ENCODE results near the gene NLE1.
"Not testable (repeated sequence)": the region's sequence is repeated elsewhere in the genome, so short reads cannot be mapped to it uniquely, and the experiment has no call there.

Gene NLE1

GRCh38 chr17:35152421-35153140 lies 10.5 kb upstream of the NLE1 start:
- FAIRE-seq, result no peak
- DNase-seq (ENCODE audit: insufficient read length, low spot score), result no peak
- TF ChIP-seq POU2F2 (IDR thresholded peaks at IDR 0.05; ENCODE audit: low read depth, low read length), result no peak
- TF ChIP-seq POLR2AphosphoS5 (IDR thresholded peaks at IDR 0.05; ENCODE audit: low read depth, low read length), result no peak
- TF ChIP-seq SPI1 (IDR thresholded peaks at IDR 0.05; ENCODE audit: low read depth, low read length), result no peak
- TF ChIP-seq PAX5 (IDR thresholded peaks at IDR 0.05; ENCODE audit: insufficient read depth, low read length, severe bottlenecking), result no peak
- no peak for TF ChIP-seq TAF1 (IDR thresholded peaks at IDR 0.05; ENCODE audit: low read depth, low read length)

DNA sequence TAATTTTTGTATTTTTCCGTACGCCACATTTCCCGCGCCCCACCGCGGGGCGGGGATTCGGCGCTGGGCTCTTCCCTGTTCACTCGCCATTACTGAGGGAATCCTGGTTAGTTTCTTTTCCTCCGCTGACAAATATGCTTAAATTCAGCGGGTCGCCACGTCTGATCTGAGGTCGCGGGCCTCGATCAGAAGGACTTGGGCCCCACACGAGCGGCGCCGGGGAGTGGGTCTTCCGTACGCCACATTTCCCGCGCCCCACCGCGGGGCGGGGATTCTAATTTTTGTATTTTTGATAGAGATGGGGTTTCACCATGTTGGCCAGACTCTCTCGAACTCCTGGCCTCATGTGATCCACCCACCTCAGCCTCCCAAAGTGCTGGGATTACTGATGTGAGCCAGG lies 9.0 kb upstream of the NLE1 start:
- FAIRE-seq; DNase-seq (ENCODE audit: insufficient read length, low spot score): not testable (repeated sequence)

GRCh38 chr17:35149941-35150340 lies 7.8 kb upstream of the NLE1 start:
- DNase-seq (ENCODE audit: insufficient read length, low spot score) (no peak), FAIRE-seq (no peak)
- TF ChIP-seq POLR2AphosphoS5 (IDR thresholded peaks at IDR 0.05; ENCODE audit: low read depth, low read length), result no peak
- TF ChIP-seq PAX5 (IDR thresholded peaks at IDR 0.05; ENCODE audit: insufficient read depth, low read length, severe bottlenecking), result no peak
- no peak for TF ChIP-seq SPI1 (IDR thresholded peaks at IDR 0.05; ENCODE audit: low read depth, low read length)
- no peak for TF ChIP-seq POLR2A (IDR thresholded peaks at IDR 0.05; ENCODE audit: low read depth, low read length)
- no peak for TF ChIP-seq POU2F2 (IDR thresholded peaks at IDR 0.05; ENCODE audit: low read depth, low read length)
- TF ChIP-seq TAF1 (IDR thresholded peaks at IDR 0.05; ENCODE audit: low read depth, low read length), result no peak

DNA sequence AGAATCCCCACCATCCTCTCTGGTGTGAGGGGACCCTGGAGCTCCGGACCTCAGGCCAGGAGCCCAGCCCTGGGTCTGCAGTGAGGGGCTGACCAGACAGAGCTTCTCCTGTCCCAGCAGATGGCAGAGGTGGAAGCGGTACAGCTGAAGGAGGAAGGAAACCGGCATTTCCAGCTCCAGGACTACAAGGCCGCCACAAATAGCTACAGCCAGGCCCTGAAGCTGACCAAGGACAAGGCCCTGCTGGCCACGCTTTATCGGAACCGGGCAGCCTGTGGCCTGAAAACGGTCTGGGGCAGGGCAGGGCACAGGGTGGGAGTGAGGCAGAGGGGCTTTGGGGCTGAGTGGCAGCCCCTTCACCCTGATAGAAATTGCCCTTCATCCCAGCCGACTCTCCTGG lies 6.0 kb upstream of the NLE1 start:
- no peak for FAIRE-seq
- no peak for DNase-seq (ENCODE audit: insufficient read length, low spot score)

DNA sequence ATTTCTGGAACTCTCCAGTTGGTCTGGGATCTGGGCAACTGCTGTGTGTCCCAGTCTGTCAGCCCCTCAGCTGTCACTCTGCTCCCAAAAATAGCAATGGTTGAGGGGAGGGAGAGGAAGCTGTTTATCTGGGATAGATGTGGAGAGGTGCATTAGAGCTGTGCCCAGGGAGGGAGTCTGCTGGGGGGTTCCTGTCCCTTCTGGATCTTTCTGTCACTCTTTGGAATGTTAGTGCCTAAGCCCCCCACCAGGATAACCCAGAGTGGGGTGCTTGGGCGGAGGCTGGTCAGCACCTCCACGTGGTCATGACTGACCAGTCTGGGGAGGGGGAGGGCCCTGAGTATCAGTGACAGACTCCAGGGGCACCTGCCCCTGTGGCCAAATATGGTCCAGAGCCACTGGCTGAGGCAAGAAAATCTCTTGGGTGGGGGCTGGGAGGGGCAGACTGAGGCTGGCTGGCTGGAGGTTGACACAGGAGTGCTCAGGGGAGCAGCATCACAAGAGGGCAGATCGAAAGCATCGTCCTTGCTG lies 5.3 kb upstream of the NLE1 start, which contains the start of gene UNC45B:
TSS of gene UNC45B (plus strand) at position 443 of the 531 bp plus-strand sequence. CDS start 447 bp downstream, outside the sequence.
- DNase-seq (ENCODE audit: insufficient read length, low spot score) (no peak), FAIRE-seq (no peak)
- TF ChIP-seq TAF1 (IDR thresholded peaks at IDR 0.05; ENCODE audit: low read depth, low read length) (no peak), POLR2A (IDR thresholded peaks at IDR 0.05; ENCODE audit: low read depth, low read length) (no peak), SPI1 (IDR thresholded peaks at IDR 0.05; ENCODE audit: low read depth, low read length) (no peak), PAX5 (IDR thresholded peaks at IDR 0.05; ENCODE audit: insufficient read depth, low read length, severe bottlenecking) (no peak), POU2F2 (IDR thresholded peaks at IDR 0.05; ENCODE audit: low read depth, low read length) (no peak)

More for the DNA sequence above, 6.0 kb upstream of the NLE1 start:
- no peak for TF ChIP-seq TAF1 (IDR thresholded peaks at IDR 0.05; ENCODE audit: low read depth, low read length)
- no peak for TF ChIP-seq POLR2A (IDR thresholded peaks at IDR 0.05; ENCODE audit: low read depth, low read length)
- no peak for TF ChIP-seq PAX5 (IDR thresholded peaks at IDR 0.05; ENCODE audit: insufficient read depth, low read length, severe bottlenecking)
- no peak for TF ChIP-seq POU2F2 (IDR thresholded peaks at IDR 0.05; ENCODE audit: low read depth, low read length)
- TF ChIP-seq SPI1 (IDR thresholded peaks at IDR 0.05; ENCODE audit: low read depth, low read length), result no peak
- no peak for TF ChIP-seq POLR2AphosphoS5 (IDR thresholded peaks at IDR 0.05; ENCODE audit: low read depth, low read length)

DNA sequence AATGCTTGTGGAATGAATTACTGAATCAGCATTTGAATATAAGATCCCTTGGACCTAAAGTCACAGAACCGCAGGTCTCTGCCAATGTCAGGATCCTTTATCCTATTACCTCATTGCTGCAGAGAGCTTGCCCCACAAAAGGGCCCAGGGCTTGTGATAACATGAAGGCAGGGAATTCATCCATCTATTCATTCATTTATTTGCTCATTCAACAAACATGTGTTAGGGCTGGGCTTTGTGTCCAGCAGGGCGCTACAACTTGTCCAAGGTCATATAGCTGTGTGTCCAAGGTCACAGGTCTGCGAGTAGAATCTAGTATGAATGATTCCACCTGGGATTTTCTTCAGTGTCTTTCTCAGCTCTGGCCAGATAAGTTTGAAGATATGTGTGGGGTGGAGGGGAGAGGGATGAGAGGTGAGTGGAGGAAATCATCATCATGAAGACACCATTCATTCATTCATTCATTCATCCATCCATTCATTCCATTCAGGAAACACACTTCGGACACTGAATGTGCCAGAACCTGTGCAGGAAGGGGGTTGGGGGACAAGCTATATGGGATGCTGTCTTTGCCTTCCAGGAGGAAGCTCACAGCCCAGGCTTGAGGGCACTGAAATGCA lies 4.2 kb upstream of the NLE1 start:
- FAIRE-seq (no peak), DNase-seq (ENCODE audit: insufficient read length, low spot score) (no peak)
- TF ChIP-seq PAX5 (IDR thresholded peaks at IDR 0.05; ENCODE audit: insufficient read depth, low read length, severe bottlenecking), result no peak
- no peak for TF ChIP-seq POU2F2 (IDR thresholded peaks at IDR 0.05; ENCODE audit: low read depth, low read length)
- no peak for TF ChIP-seq SPI1 (IDR thresholded peaks at IDR 0.05; ENCODE audit: low read depth, low read length)
- no peak for TF ChIP-seq TAF1 (IDR thresholded peaks at IDR 0.05; ENCODE audit: low read depth, low read length)
- TF ChIP-seq POLR2A (IDR thresholded peaks at IDR 0.05; ENCODE audit: low read depth, low read length), result no peak
- TF ChIP-seq POLR2AphosphoS5 (IDR thresholded peaks at IDR 0.05; ENCODE audit: low read depth, low read length), result no peak

- TF ChIP-seq POLR2A (IDR thresholded peaks at IDR 0.05; ENCODE audit: low read depth, low read length) (no peak), POU2F2 (IDR thresholded peaks at IDR 0.05; ENCODE audit: low read depth, low read length) (no peak), TAF1 (IDR thresholded peaks at IDR 0.05; ENCODE audit: low read depth, low read length) (no peak), SPI1 (IDR thresholded peaks at IDR 0.05; ENCODE audit: low read depth, low read length) (no peak), POLR2AphosphoS5 (IDR thresholded peaks at IDR 0.05; ENCODE audit: low read depth, low read length) (no peak), PAX5 (IDR thresholded peaks at IDR 0.05; ENCODE audit: insufficient read depth, low read length, severe bottlenecking) (no peak)
- DNase-seq (ENCODE audit: insufficient read length, low spot score), result no peak
- FAIRE-seq, result no peak
Observed at GRCh38 chr17:35144840-35145239, 2.7 kb upstream of the NLE1 start.

GRCh38 chr17:35142467-35142796 lies 329 bp upstream of the NLE1 start:
- DNase-seq (ENCODE audit: insufficient read length, low spot score) (no peak), FAIRE-seq (no peak)
- TF ChIP-seq SPI1 (IDR thresholded peaks at IDR 0.05; ENCODE audit: low read depth, low read length), result no peak
- TF ChIP-seq POLR2AphosphoS5 (IDR thresholded peaks at IDR 0.05; ENCODE audit: low read depth, low read length), result no peak
- no peak for TF ChIP-seq POLR2A (IDR thresholded peaks at IDR 0.05; ENCODE audit: low read depth, low read length)
- TF ChIP-seq PAX5 (IDR thresholded peaks at IDR 0.05; ENCODE audit: insufficient read depth, low read length, severe bottlenecking), result no peak
- no peak for TF ChIP-seq POU2F2 (IDR thresholded peaks at IDR 0.05; ENCODE audit: low read depth, low read length)
- no peak for TF ChIP-seq TAF1 (IDR thresholded peaks at IDR 0.05; ENCODE audit: low read depth, low read length)

DNA sequence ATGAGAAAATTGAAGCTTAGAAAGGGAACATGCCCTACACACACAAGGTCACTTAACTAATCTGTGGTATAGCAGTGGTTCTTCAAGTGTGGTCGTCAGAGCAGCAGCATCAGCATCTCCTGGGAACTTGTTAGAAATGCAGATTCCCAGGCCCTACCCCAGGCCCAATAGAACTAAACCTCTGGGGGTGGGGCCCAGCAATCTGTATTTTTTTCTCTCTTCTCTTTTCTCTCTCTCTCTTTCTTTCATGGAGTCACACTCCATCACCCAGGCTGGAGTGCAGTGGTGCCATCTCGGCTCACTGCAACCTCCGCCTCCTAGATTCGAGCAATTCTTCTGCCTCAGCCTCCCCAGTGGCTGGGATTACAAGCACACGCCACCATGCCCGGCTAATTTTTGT lies 3.9 kb downstream of the NLE1 start:
- FAIRE-seq (no peak), DNase-seq (ENCODE audit: insufficient read length, low spot score) (no peak)

More for the DNA sequence above, 3.9 kb downstream of the NLE1 start:
- TF ChIP-seq SPI1 (IDR thresholded peaks at IDR 0.05; ENCODE audit: low read depth, low read length) (no peak), POLR2A (IDR thresholded peaks at IDR 0.05; ENCODE audit: low read depth, low read length) (no peak), POLR2AphosphoS5 (IDR thresholded peaks at IDR 0.05; ENCODE audit: low read depth, low read length) (no peak), TAF1 (IDR thresholded peaks at IDR 0.05; ENCODE audit: low read depth, low read length) (no peak), POU2F2 (IDR thresholded peaks at IDR 0.05; ENCODE audit: low read depth, low read length) (no peak), PAX5 (IDR thresholded peaks at IDR 0.05; ENCODE audit: insufficient read depth, low read length, severe bottlenecking) (no peak)
